Measurements from ENCODE around the gene FUOM. TPM values are rescaled to one million over a fixed set of nuclear protein-coding genes. Genes with fewer than 3 reads are reported as not detected.

The FUOM gene
- total and polyA plus RNA-seq, 12 donors, result 2.0 to 17.0 (median 6.2) TPM

DNA sequence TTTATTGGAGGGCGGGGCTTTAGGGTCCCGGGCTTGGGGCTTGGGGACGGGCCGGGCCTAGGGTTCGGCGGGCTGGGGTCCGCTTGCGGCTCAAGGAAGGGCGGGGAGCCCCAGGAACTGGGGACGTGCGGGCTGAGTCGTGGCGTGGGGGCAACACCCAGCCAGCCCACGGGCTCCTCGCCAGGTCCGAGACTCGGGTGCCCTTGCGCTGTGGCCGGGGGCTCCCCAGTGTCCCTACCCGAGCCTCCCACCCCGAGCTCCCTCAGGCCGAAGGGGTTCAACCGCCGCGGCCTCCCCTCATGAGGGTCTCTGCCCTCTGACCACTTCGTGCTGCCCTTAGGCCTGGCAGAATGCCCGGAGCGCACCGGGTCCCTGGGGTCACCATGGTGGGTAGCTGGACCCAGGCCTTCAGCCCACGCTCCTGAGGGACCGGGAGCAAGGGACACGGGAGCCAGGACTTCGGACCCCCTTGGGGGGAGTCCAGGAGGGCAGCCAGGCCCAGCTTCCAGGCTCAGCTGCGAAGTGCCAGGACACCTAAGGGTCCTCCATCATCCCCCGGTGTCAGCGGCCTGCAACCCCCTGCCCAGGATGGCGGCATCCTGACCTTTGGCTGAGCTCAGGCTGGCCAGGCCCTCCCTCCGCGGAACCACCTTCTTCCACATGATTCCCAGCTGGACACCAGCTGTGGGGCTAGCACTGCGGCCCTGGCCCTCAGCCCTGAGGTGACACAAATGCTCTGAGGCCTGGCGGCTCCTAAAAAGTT is 524 bp upstream of the FUOM start:
- peaks cover 4 to 27% (median 15%) of the 10 kb centered on the region in 9 donors for H3K4me1 ChIP-seq
- H3K27me3 ChIP-seq, result no peaks in the 10 kb centered on the region
- peak overlapping the region in 7 of 10 donors; percentile 39 to 86 (median 47) for H3K27ac ChIP-seq
- ATAC-seq (peak; percentile 1 to 52 (median 42)), DNase-seq (peak in 1 of 2 donors; percentile 60)
- peak overlapping the region in 2 of 10 donors; percentile 66 to 68 for H3K4me3 ChIP-seq
- TF ChIP-seq, protein P1, sequence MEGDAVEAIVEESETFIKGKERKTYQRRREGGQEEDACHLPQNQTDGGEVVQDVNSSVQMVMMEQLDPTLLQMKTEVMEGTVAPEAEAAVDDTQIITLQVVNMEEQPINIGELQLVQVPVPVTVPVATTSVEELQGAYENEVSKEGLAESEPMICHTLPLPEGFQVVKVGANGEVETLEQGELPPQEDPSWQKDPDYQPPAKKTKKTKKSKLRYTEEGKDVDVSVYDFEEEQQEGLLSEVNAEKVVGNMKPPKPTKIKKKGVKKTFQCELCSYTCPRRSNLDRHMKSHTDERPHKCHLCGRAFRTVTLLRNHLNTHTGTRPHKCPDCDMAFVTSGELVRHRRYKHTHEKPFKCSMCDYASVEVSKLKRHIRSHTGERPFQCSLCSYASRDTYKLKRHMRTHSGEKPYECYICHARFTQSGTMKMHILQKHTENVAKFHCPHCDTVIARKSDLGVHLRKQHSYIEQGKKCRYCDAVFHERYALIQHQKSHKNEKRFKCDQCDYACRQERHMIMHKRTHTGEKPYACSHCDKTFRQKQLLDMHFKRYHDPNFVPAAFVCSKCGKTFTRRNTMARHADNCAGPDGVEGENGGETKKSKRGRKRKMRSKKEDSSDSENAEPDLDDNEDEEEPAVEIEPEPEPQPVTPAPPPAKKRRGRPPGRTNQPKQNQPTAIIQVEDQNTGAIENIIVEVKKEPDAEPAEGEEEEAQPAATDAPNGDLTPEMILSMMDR (IDR thresholded peaks at IDR 0.05), result no peak
- 76 to 90% methylated on average over 30 to 41 of the region's 41 CpGs for WGBS, 2 donors
- intact Hi-C loops (cut with DNase I), result no loop called here
- H3K36me3 ChIP-seq, result peaks cover 0 to 21% (median 0%) of the 10 kb centered on the region in 9 donors
- H3K9me3 ChIP-seq, result peaks cover 0 to 6% (median 0%) of the 10 kb centered on the region in 11 donors

DNA sequence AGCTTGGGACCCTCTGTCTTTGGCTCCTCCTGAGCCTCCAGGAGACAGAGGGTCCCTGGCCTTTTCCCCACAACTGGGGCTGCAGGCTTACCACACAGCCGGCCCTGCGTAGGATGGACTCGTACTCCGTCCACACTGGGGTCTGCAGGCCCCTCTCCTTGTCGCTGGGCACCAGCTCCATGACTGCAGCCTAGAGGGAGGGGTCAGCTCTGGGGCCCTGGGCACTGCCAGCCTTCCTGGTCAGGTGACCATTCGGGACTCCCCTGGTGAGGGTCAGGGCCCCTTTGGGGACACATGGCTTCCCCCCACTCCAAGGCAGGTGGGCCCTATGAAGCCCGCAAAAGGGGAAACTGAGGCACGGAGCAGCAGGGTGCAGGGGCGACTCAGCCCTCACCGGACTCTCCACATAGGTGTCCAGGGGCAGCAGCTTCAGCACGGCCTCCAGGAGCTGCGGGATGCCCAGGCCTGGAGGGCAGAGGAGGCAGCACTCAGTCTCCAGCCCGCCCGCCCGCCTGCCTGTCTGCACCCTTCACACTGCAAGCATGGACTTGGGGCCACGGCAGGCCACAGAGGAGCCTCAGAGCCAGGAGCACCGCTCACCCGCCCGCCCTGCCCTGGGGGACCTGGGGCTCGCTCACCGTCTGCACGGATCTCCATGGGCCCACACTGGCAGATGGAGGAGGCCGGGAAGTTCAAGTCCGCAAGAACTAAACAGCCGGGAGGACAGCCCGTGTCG is 1.1 kb downstream of the FUOM start:
- H3K4me3 ChIP-seq, result peak overlapping the region; percentile 49 to 68 (median 64)
- no peaks in the 10 kb centered on the region for H3K27me3 ChIP-seq
- TF ChIP-seq, protein P1 (IDR thresholded peaks at IDR 0.05), result no peak
- H3K4me1 ChIP-seq, result peaks cover 4 to 27% (median 15%) of the 10 kb centered on the region in 9 donors
- DNase-seq, result no peak
- 50 to 51% methylated on average over 27 of the region's 27 CpGs for WGBS, 2 donors
- peak overlapping the region in 8 of 10 donors; percentile 63 to 86 (median 74) for H3K27ac ChIP-seq
- H3K36me3 ChIP-seq, result peaks cover 0 to 5% (median 0%) of the 10 kb centered on the region in 9 donors
- intact Hi-C loops (cut with DNase I), result no loop called here
- ATAC-seq, result peak in 2 of 8 donors; percentile 1 to 3
- H3K9me3 ChIP-seq, result peaks cover 0 to 6% (median 0%) of the 10 kb centered on the region in 11 donors

DNA sequence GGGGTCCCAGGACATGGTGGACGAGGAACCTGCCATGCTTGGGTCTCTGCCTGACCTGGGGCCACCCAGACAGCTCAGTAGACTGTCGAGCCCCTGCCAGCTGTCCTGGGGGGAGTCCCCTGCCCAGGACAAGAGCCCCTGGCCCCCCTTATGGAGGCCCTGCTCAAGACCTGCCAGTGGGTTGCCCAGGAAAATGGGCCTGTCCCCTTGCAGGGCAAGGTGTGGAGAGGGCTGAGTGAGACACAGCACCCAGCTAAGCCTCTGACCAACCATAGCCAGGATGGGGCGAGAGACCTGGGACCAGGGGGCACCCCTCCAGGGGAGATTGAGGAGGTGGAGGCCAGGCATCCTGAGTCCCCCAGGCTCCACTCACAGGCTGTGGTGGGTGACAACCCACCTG is 1.8 kb downstream of the FUOM start:
- no peak for DNase-seq
- intact Hi-C loops (cut with DNase I), result no loop called here
- Histone ChIP-seq H3K4me1 (peaks cover 4 to 27% (median 15%) of the 10 kb centered on the region in 9 donors), H3K27me3 (peaks cover 0 to 2% (median 0%) of the 10 kb centered on the region in 7 donors), H3K4me3 (no peak overlapping the region), H3K9me3 (peaks cover 0 to 3% (median 0%) of the 10 kb centered on the region in 11 donors), H3K27ac (no peak overlapping the region), H3K36me3 (peaks cover 0 to 3% (median 0%) of the 10 kb centered on the region in 9 donors)
- TF ChIP-seq, protein P1 (IDR thresholded peaks at IDR 0.05), result no peak
- whole genome bisulfite sequencing, 2 donors, result 97 to 100% methylated on average over 3 of the region's 3 CpGs
- no peak for ATAC-seq

DNA sequence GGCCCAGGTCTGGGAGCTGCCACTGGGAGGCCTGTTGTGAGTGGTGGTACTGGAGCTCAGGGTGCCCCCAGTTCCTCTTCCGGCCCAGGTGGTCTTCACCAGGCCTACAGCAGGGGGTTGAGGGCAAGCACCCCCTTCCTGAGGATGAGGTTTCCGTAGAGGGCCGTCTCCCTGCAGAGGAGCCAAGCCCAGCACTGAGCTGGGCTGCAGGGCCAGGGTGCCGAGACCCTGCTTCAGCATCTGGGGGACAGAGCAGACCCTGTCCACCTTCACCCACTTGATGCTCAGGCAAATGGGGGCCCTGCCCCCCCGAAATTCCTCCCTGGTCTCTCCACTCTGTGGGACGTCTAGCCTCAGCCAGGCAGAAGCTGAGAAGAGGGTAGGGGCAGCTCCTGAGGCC is 2.6 kb downstream of the FUOM start:
- H3K27me3 ChIP-seq, result peaks cover 0 to 9% (median 0%) of the 10 kb centered on the region in 7 donors

More for the DNA sequence above, 2.6 kb downstream of the FUOM start:
- Histone ChIP-seq H3K36me3 (peaks cover 0 to 3% (median 0%) of the 10 kb centered on the region in 9 donors), H3K4me3 (no peak overlapping the region), H3K27ac (no peak overlapping the region), H3K4me1 (peaks cover 4 to 28% (median 15%) of the 10 kb centered on the region in 9 donors), H3K9me3 (no peaks in the 10 kb centered on the region)
- ATAC-seq, result no peak
- WGBS, 2 donors, result 97% methylated on average over 6 of the region's 6 CpGs
- TF ChIP-seq, protein P1 (IDR thresholded peaks at IDR 0.05), result no peak
- intact Hi-C loops (cut with DNase I), result no loop called here
- no peak for DNase-seq

All from heart right ventricle (tissue), 16 donors.